Stimulated activated CD4-positive, alpha-beta T cell treated with anti-CD3 and anti-CD28 coated beads, Interleukin-1b, Interleukin-23, amount 100 ng/mL, for 48 hours (primary cell): ENCODE data around the gene TMEM95.

Experiments
- DNase-seq: peaks from one replicate; pipeline ENCODE4 v3.0.0-alpha.2; 2020

The TMEM95 gene

GRCh38 chr17:7355053-7355452 is at the start of gene TMEM95:
Gene TMEM95, plus strand, starts transcription at chr17:7355156. Its CDS starts 49 bp downstream, at chr17:7355205.
- no peak for DNase-seq

- peak; percentile 100 for DNase-seq
Observed at GRCh38 chr17:7306911-7307685, 47.9 kb upstream of the TMEM95 start, which contains the start of gene EIF5A. Gene EIF5A, plus strand, starts transcription at chr17:7307628. Its CDS starts 2,008 bp downstream, at chr17:7309636.

GRCh38 chr17:7307686-7308624 is 47.0 kb upstream of the TMEM95 start:
- peak; percentile 55 for DNase-seq

GRCh38 chr17:7308625-7309433 is 46.1 kb upstream of the TMEM95 start:
- peak; percentile 86 for DNase-seq

- no peak for DNase-seq
Observed at GRCh38 chr17:7309628-7310027, 45.3 kb upstream of the TMEM95 start.

GRCh38 chr17:7311110-7311705 is 43.7 kb upstream of the TMEM95 start:
- no peak for DNase-seq

GRCh38 chr17:7312432-7313087 is 42.4 kb upstream of the TMEM95 start:
- no peak for DNase-seq

GRCh38 chr17:7313088-7313889 is 41.7 kb upstream of the TMEM95 start:
- DNase-seq = peak; percentile 32

GRCh38 chr17:7313890-7314718 is 40.9 kb upstream of the TMEM95 start:
- DNase-seq = no peak

- peak; percentile 93 for DNase-seq
Observed at GRCh38 chr17:7314719-7315569, 40.0 kb upstream of the TMEM95 start, which contains the start of gene GPS2. Gene GPS2, minus strand, starts transcription at chr17:7315360. Its CDS starts 308 bp downstream, at chr17:7315052.

GRCh38 chr17:7315570-7316235 is 39.3 kb upstream of the TMEM95 start:
- no peak for DNase-seq

- no peak for DNase-seq
Observed at GRCh38 chr17:7317161-7317803, 37.7 kb upstream of the TMEM95 start.

GRCh38 chr17:7318121-7318860 is 36.7 kb upstream of the TMEM95 start:
- no peak for DNase-seq

GRCh38 chr17:7321466-7321865 is 33.5 kb upstream of the TMEM95 start:
- no peak for DNase-seq

GRCh38 chr17:7322520-7323194 is 32.3 kb upstream of the TMEM95 start:
- no peak for DNase-seq

GRCh38 chr17:7323731-7324437 is 31.1 kb upstream of the TMEM95 start:
- DNase-seq = peak; percentile 47
